ENCODE data around the gene ATG4D.
"Not testable (repeated sequence)": the region's sequence is repeated elsewhere in the genome, so short reads cannot be mapped to it uniquely, and the experiment has no call there.

Gene ATG4D

GRCh38 chr19:10553087-10553667 lies 9.5 kb downstream of the ATG4D start:
- DNase-seq, result no peak

DNA sequence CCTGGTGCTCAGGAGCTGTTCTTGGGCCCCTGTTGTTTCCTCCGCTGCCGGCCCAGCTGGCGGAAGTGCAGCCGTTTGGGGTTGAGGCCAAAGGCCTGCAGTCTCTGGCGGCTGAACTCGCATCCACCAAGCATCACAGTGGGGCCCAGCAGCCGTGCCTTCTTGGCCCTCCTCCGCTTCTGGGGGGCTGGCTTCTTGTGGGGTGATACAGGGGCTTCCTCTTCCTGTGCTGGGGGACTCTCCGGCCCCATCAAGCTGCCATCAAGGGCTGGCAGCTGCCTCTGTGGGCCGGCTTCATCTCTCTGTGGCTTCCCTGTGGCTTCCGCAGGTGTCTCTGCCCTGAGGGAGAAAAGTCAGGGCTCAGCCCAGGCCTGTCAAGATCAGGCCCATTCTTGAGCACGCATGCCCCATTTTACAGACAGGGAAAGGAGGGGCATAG lies 10.3 kb downstream of the ATG4D start:
- peak; percentile 82 for DNase-seq

DNA sequence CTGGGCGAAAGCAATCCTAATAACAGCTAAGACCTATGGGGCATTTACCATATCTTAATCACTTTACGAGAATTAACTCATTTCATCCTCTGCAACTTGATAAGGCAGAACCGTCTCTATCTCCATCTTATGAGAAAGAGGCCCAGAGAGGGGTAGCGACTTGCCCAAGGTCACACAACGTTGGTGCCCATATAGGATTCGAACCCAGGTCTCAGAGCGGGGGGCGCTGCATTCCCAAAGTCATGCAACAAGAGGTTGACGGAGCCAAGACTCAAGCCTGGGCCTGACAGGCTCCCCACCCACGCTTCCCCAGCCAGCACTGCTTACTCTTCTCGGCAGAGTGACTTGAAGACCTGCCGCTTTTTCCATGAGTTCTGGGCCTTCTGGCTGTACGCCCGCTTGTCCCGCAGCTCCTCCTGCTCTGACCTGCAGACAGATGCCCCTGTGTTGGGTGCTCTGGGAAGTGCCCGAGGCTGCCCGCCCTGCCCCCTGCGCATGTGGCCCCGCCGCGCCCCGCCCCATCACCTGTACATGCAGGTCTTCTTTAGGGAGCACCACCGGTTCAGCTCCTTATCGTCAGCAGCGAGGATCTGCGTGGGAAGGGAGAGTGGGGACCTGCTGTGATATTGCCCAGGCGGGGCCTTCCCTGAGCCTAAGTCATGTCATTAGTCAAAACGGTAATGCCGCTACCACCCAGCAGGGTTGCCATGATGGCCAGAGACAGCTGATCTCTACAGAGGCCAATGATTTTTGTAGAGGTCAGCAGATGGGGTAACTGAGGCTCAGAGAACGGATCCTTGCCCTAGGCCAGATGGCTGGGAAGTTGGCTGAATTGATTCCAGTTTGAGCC lies 11.3 kb downstream of the ATG4D start:
- no peak for DNase-seq

GRCh38 chr19:10555610-10555973 lies 11.9 kb downstream of the ATG4D start:
- no peak for DNase-seq

DNA sequence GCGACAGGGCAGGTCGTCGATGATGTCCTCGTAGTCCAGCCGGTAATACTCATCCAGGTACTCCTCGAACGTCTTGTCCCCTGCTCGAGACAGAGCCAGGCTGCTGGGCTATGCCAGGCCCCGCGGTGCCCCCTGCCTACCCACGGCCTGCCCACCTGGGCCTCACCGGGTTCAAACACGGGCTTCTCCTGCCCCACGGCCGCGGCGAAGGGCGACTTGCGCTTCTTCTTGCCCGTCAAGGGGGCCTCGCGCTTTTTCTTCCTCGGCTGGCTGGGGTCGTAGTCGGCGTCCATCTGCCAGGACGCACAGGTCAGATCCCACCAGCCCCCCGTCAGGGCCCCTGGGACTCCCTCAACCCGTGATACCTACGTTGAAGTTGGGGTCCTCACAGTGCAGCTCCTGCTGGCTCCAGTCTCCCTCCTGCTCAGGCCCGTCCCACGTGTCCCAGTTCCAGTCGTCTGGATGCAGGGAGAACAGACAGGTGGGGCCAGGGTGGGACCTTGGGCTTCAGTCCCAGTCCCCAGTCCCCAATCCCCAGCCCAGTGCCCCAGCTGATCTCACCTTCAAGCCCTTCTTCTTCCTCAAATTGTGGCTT lies 14.0 kb downstream of the ATG4D start:
- no peak for DNase-seq

DNA sequence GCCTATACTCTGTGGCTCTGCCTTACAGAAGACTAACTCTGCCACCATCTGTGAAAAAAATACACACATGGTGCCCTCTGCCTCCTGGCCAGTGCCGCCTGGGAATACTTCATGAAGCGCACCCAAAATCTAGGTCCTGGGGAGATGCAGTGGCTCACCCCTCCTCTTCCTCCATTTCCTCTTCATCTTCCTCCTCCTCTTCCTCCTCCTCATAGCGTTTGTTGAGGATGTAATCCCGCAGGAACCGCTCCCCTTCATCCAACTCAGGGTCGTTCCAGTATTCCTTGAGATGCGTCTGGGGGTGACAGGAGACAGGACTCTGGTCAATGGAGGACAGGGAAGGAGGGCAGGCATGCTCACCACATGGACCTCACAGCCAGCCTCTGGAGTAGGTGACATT lies 16.4 kb downstream of the ATG4D start:
- DNase-seq, result no peak

- DNase-seq, result no peak
These were observed 18.9 kb downstream of the ATG4D start for GRCh38 chr19:10562609-10563008.

DNA sequence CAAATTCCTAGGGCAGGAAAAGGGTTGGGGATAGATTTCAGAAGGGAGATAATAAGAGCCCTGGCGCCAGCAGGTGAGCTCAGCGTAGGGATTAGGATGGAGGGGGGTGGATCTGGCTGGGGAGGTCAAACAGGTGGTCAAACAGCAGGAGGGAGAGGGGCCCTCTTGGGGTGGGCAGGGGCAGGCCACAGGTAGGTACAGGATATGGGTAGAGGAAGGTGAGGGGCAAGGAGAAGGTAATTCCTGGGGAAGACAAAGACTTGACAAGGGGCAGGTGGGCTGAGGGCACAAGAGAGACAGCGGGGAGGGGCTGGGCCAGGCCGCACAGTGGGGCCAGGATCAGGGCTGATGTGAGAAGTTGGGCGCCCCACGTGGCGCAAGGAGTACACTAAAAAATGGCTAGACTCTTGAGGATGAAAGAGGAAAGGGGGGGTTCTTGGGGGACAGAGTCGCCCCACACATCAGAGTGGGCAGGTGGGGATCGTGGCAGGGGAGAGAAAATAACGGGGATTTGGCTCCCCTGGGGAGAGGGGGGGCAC lies 21.4 kb downstream of the ATG4D start:
- DNase-seq, result peak; percentile 69

- peak; percentile 99 for DNase-seq
These were observed 22.1 kb downstream of the ATG4D start, which contains the start of gene KRI1 for GRCh38 chr19:10565567-10566407. Gene KRI1, minus strand, starts transcription at chr19:10566010. Its CDS starts 11 bp downstream, at chr19:10565999.

DNA sequence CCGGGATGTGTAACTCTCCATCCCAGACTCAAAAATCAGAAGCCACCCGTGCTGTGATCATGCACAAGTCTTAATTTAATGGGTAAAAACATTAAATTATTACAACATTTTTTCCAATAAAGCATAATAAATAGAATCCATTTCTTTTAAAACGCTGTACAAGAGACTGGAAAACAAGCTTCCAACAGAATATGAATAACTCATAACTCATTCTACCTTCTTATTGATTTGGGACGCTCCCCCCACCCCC lies 22.6 kb downstream of the ATG4D start:
- DNase-seq, result no peak

- peak; percentile 86 for DNase-seq
These were observed 23.1 kb downstream of the ATG4D start for GRCh38 chr19:10566658-10567410.

GRCh38 chr19:10567656-10568055 lies 24.0 kb downstream of the ATG4D start:
- peak; percentile 44 for DNase-seq

GRCh38 chr19:10568062-10568825 lies 24.5 kb downstream of the ATG4D start:
- DNase-seq, result peak; percentile 24

DNA sequence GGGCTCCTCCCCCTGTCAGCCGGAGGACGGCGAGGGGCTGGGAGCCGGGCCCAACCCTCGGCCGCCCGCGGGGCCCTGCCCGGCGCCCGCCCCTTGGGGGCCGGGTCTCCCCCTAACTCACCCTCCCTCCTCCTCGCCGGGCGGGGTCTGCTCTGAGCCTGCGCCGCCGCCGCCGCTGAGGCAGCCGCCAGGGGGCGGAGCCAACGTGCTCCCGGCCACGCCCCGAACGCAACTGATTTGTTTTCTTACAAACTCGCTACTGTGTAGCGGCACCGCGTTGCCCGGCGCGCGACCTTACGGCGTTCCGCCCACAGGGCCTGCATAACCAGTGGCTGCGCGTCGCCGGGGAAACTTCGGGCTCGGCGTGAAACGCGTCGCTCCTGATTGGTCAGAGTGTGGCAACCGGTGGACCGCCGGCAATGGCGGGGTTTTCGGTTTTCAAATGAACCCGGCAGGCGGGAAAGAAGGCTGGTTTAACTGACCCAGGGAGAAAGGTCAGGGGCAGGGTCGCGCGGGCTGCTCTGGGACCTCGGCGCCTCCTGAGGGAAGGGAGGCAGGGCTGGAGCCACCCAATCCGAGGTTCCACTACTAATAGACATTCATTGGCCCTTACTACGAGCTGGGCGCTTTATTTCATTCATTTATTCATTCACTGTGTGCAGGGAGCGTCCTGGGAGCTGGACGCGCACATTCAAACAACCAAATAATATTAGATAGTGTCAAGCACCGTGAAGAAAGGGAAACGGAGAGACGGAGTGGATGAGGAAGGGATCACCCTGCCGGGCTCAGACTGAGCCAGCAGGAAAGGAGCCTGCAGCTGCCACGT lies 25.3 kb downstream of the ATG4D start, which contains the start of gene CDKN2D:
Gene CDKN2D, minus strand, starts transcription at position 154 of the 826 bp plus-strand sequence. CDS start 326 bp downstream, outside the sequence.
- peak; percentile 100 for DNase-seq

DNA sequence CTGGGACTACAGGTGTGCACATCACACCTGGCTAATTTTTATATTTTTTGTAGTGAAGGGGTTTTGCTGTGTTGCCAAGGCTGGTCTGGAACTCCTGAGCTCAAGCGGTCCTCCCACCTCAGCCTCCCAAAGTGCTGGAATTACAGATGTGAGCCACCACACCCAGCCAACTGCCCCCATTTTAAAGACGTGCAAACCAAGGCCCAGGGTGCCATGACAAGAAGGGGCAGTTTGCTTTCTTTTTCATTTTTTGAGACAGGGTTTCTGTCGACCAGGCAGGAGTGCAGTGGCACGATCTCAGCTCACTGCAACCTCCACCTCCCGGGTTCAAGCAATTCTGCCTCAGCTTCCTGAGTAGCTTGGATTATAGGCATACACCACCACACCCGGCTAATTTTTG lies 30.1 kb downstream of the ATG4D start:
- not testable (repeated sequence) for DNase-seq

- no peak for DNase-seq
These were observed 30.8 kb downstream of the ATG4D start for GRCh38 chr19:10574462-10574861.

- no peak for DNase-seq
These were observed 31.5 kb downstream of the ATG4D start for GRCh38 chr19:10575011-10575716.

- no peak for DNase-seq
These were observed 34.2 kb downstream of the ATG4D start for GRCh38 chr19:10577951-10578350.

GRCh38 chr19:10580979-10581631 lies 37.4 kb downstream of the ATG4D start:
- peak; percentile 91 for DNase-seq

Data from CD4-positive, alpha-beta T cell treated with Interleukin-21 for 1 hour (primary cell).